Measurements from ENCODE around the gene ULK1.

The ULK1 gene

DNA sequence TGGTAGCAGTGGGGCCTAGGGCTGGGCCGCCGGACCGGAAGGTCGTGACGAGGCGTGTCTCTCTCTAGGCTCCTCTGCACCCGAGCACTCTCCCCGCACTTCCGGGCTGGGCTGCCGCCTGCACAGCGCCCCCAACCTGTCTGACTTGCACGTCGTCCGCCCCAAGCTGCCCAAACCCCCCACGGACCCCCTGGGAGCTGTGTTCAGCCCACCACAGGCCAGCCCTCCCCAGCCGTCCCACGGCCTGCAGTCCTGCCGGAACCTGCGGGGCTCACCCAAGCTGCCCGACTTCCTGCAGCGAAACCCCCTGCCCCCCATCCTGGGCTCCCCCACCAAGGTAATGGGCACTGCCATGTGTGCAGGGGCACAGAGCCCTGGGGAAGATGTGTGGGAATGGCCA is 21.4 kb downstream of the ULK1 start:
- no peak overlapping the region for H3K4me3 ChIP-seq (ENCODE audit: low read length)
- TF ChIP-seq, protein P1, sequence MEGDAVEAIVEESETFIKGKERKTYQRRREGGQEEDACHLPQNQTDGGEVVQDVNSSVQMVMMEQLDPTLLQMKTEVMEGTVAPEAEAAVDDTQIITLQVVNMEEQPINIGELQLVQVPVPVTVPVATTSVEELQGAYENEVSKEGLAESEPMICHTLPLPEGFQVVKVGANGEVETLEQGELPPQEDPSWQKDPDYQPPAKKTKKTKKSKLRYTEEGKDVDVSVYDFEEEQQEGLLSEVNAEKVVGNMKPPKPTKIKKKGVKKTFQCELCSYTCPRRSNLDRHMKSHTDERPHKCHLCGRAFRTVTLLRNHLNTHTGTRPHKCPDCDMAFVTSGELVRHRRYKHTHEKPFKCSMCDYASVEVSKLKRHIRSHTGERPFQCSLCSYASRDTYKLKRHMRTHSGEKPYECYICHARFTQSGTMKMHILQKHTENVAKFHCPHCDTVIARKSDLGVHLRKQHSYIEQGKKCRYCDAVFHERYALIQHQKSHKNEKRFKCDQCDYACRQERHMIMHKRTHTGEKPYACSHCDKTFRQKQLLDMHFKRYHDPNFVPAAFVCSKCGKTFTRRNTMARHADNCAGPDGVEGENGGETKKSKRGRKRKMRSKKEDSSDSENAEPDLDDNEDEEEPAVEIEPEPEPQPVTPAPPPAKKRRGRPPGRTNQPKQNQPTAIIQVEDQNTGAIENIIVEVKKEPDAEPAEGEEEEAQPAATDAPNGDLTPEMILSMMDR (IDR thresholded peaks at IDR 0.05; ENCODE audit: insufficient read depth, low read depth, low read length, missing control alignments): no peak
- no peak for DNase-seq (ENCODE audit: low read depth)

DNA sequence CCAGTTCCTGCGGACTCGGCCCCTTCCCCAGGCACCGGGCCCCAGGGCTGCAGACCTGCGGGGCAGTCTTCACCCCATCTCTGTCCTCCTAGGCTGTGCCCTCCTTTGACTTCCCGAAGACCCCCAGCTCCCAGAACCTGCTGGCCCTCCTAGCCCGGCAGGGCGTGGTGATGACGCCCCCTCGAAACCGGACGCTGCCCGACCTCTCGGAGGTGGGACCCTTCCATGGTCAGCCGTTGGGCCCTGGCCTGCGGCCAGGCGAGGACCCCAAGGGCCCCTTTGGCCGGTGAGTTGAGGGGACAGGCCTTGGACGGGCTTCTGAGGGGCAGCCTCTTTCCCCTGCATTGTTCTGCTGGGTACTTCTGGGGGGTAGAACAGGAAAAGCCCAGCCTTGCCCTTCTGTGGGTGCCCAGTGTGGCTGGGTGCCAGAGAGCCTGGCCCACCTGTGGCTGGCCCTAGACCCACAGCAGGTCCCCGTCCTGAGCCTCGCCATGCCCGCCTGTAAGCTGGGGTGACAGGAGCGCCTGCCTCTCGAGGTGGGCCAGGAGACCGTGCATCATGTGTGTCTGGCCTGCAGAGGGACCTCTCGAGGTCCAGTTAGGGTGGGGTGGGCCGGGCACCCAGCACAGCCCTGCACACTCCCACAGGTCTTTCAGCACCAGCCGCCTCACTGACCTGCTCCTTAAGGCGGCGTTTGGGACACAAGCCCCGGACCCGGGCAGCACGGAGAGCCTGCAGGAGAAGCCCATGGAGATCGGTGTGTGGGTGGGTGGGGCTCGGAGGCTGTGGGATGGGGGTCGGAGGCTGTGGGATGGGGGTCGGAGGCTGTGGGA is 22.1 kb downstream of the ULK1 start:
- no peak overlapping the region for H3K4me3 ChIP-seq (ENCODE audit: low read length)
- no peak for DNase-seq (ENCODE audit: low read depth)
- TF ChIP-seq, protein P1 (IDR thresholded peaks at IDR 0.05; ENCODE audit: insufficient read depth, low read depth, low read length, missing control alignments): no peak

DNA sequence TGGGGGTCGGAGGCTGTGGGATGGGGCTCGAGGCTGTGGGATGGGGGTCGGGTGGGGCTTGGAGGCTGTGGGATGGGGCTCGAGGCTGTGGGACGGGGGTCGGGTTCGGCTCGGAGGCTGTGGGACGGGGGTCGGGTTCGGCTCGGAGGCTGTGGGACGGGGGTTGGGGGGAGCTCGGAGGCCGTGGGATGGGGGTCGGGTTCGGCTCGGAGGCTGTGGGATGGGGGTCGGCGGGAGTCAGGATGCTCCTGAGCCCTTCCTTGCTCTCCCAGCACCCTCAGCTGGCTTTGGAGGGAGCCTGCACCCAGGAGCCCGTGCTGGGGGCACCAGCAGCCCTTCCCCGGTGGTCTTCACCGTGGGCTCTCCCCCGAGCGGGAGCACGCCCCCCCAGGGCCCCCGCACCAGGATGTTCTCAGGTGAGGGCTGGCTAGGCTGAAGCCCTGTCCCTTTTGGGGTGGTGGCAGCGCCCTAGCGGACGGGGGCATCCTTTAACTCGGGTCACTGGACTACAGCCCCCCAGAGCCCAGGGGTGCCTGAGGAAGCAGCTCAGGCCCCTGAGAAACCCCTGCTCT is 22.8 kb downstream of the ULK1 start:
- H3K4me3 ChIP-seq (ENCODE audit: low read length): no peak overlapping the region
- no peak for DNase-seq (ENCODE audit: low read depth)
- TF ChIP-seq, protein P1 (IDR thresholded peaks at IDR 0.05; ENCODE audit: insufficient read depth, low read depth, low read length, missing control alignments): no peak

DNA sequence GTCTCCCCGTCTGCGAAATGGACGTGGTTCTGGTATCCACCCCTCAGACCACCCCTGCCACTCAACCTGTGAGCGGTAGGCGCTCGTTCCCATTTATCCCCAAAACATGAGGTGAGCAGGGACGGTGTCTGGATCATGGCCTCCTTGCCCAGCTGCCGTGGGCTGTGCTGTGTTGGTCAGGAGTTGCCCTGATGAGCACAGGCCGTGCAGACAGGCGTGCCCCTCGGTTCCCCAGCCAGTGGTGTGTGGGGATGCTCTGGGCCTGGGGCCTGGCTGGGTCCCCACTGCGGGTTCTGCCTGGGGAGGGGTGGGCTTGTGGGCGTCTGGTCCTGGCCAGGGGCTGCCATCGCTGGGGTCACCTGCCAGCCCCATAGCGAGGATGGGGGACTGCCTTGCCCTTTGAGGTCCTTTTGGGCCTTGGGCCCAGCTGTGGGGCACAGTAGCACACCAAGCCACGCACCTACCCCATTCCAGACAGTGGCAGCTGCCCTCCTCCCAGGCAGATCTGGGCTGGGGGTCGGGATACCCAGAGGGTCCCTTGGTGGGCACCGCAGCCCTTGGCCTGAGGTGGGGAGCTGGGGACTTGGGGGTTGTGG is 23.4 kb downstream of the ULK1 start:
- no peak overlapping the region for H3K4me3 ChIP-seq (ENCODE audit: low read length)
- TF ChIP-seq, protein P1 (IDR thresholded peaks at IDR 0.05; ENCODE audit: insufficient read depth, low read depth, low read length, missing control alignments): no peak
- DNase-seq (ENCODE audit: low read depth): no peak

DNA sequence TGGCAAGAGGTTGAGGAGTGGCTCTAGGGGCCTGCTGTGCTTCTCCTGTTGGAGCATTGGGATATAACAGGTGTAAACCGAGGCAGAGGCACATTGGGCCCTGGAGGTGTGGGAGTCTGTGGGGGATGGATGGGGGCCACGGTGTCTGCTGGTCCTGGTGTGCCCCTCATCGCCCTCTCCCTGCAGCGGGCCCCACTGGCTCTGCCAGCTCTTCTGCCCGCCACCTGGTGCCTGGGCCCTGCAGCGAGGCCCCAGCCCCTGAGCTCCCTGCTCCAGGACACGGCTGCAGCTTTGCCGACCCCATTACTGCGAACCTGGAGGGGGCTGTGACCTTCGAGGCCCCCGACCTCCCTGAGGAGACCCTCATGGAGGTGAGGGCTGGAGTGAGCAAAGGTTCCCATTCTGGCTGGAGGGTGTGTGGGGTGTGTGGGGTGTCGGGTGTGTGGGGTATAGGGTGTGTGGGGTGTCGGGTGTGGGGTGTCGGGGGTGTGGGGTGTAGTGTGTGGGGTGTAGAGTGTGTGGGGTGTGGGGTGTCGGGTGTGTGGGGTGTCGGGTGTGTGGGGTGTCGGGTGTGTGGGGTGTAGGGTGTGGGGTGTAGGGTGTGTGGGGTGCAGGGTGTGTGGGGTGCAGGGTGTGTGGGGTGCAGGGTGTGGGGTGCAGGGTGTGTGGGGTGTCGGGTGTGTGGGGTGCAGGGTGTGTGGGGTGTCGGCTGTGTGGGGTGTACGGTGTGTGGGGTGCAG is 24.1 kb downstream of the ULK1 start:
- DNase-seq (ENCODE audit: low read depth): no peak
- TF ChIP-seq, protein P1 (IDR thresholded peaks at IDR 0.05; ENCODE audit: insufficient read depth, low read depth, low read length, missing control alignments): no peak
- no peak overlapping the region for H3K4me3 ChIP-seq (ENCODE audit: low read length)

DNA sequence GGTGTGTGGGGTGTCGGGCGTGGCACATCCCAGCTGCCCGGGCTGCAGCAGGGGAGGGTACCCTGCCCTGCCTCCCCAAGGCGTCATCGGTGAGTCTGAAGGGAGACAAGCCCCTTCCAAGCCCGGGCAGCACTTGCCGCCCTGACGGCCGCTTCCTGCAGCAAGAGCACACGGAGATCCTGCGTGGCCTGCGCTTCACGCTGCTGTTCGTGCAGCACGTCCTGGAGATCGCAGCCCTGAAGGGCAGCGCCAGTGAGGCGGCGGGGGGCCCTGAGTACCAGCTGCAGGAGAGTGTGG is 24.6 kb downstream of the ULK1 start:
- no peak overlapping the region for H3K4me3 ChIP-seq (ENCODE audit: low read length)
- TF ChIP-seq, protein P1 (IDR thresholded peaks at IDR 0.05; ENCODE audit: insufficient read depth, low read depth, low read length, missing control alignments): no peak
- DNase-seq (ENCODE audit: low read depth): no peak

Data from epithelial cell of esophagus (primary cell).